Astrocyte (in vitro differentiated cells and primary cell): ENCODE data around the gene KCNG1. TPM values are rescaled to one million over a fixed set of nuclear protein-coding genes. Genes with fewer than 3 reads are reported as not detected.

ENCODE experiments used
- DNase-seq: peaks from one replicate; pipeline ENCODE4 v3.0.0-alpha.2; 2010; ENCODE audit warnings: low read depth
- FAIRE-seq: peaks from 2 replicates; lab custom pipeline; 2011; peaks lifted over from hg19 to GRCh38; lab: Jason Lieb, UNC
- H2AFZ ChIP-seq: 2 replicates; pipeline ENCODE4 v1.6.0; 2012; ENCODE audit warnings: low read depth, low read length, inconsistent platforms
- H3K27ac ChIP-seq: 2 replicates; pipeline ENCODE4 v1.5.1; 2011; ENCODE audit warnings: low read depth, low read length, inconsistent platforms
- H3K27me3 ChIP-seq: 2 replicates; pipeline ENCODE4 v1.6.0; 2011; ENCODE audit warnings: low read length, inconsistent platforms; ENCODE audit not compliant: insufficient read depth
- H3K36me3 ChIP-seq: 2 replicates; pipeline ENCODE4 v1.5.1; 2011; ENCODE audit warnings: low read length, inconsistent platforms; ENCODE audit not compliant: insufficient read depth
- H3K4me1 ChIP-seq: 2 replicates; pipeline ENCODE4 v1.5.1; 2011; ENCODE audit warnings: low read length, inconsistent platforms; ENCODE audit not compliant: insufficient read depth
- H3K4me2 ChIP-seq: 2 replicates; pipeline ENCODE4 v1.6.0; 2012; ENCODE audit warnings: low read length, inconsistent platforms
- H3K4me3 ChIP-seq: 2 replicates; pipeline ENCODE4 v1.5.1; 2011; ENCODE audit warnings: low read depth, mild to moderate bottlenecking, low read length, inconsistent platforms; ENCODE audit not compliant: insufficient read depth
- H3K79me2 ChIP-seq: 2 replicates; pipeline ENCODE4 v1.6.0; 2012; ENCODE audit warnings: mild to moderate bottlenecking, low read length, inconsistent platforms; ENCODE audit not compliant: insufficient read depth
- H3K9ac ChIP-seq: 2 replicates; pipeline ENCODE4 v1.6.0; 2012; ENCODE audit warnings: mild to moderate bottlenecking, low read length, inconsistent platforms
- H3K9me3 ChIP-seq: 2 replicates; pipeline ENCODE4 v1.5.1; 2012; ENCODE audit warnings: low read depth, mild to moderate bottlenecking, low read length, inconsistent platforms; ENCODE audit not compliant: insufficient read depth
- H4K20me1 ChIP-seq: 2 replicates; pipeline ENCODE4 v1.6.0; 2012; ENCODE audit warnings: low read length, inconsistent platforms; ENCODE audit not compliant: insufficient read depth
- H3K27ac Mint-ChIP-seq: one replicate; pipeline ENCODE4 v1.8.0; 2021; ENCODE audit warnings: mild to moderate bottlenecking, mixed read lengths; ENCODE audit not compliant: unreplicated experiment
- H3K27me3 Mint-ChIP-seq: one replicate; pipeline ENCODE4 v1.8.0; 2021; ENCODE audit warnings: low read depth, mixed read lengths; ENCODE audit not compliant: unreplicated experiment
- H3K36me3 Mint-ChIP-seq: one replicate; pipeline ENCODE4 v1.8.0; 2021; ENCODE audit warnings: low read depth, mixed read lengths; ENCODE audit not compliant: unreplicated experiment
- H3K4me1 Mint-ChIP-seq: one replicate; pipeline ENCODE4 v1.8.0; 2021; ENCODE audit warnings: low read depth, mixed read lengths; ENCODE audit not compliant: unreplicated experiment
- H3K4me3 Mint-ChIP-seq: one replicate; pipeline ENCODE4 v1.8.0; 2021; ENCODE audit warnings: mild to moderate bottlenecking, moderate library complexity, mixed read lengths; ENCODE audit not compliant: unreplicated experiment
- H3K9me3 Mint-ChIP-seq: one replicate; pipeline ENCODE4 v1.8.0; 2021; ENCODE audit warnings: mild to moderate bottlenecking, mixed read lengths; ENCODE audit not compliant: unreplicated experiment
- EZH2 ChIP-seq: IDR thresholded peaks from 2 replicates; pipeline ENCODE4 v1.6.1; 2012; ENCODE audit warnings: mild to moderate bottlenecking, low read length, inconsistent platforms; ENCODE audit not compliant: insufficient read depth
- total RNA-seq: library from RNA; stranded (reverse); gene quantifications from 2 replicates; pipeline ENCODE4 v1.2.1, GENCODE V29; 2021
- TF ChIP-seq, protein P1 (sequence below): IDR thresholded peaks from 2 replicates; pipeline ENCODE4 v1.5.1; 2011; ENCODE audit warnings: low read depth, mild to moderate bottlenecking, inconsistent platforms, low read length, moderate library complexity; ENCODE audit not compliant: insufficient read depth

Gene KCNG1
- total RNA-seq, 1 donor from 2014 or later = 45.9 TPM

DNA sequence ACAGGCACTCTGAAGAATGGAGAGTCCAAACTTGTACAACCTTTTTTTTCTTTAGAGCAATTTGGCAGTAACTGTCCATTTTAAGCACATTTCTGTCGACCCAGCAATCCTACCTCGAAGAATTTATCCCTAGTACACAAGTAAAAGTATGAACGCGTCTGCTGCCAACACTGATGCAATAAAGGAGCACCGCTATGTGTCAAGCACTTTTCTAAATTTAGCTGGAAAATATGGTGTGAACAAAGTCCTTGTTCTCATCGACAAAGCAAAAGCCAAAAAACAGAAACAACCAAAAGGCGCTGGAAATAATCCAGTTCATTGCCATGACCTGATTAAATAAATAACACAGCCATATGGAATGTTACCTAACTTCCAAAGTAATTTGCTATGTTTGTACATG, 65.6 kb downstream of the KCNG1 start:
- peaks cover 5% of the 10 kb centered on the region for H3K36me3 Mint-ChIP-seq
- H3K27ac ChIP-seq = peak overlapping the region; percentile 99
- no peak overlapping the region for H2AFZ ChIP-seq
- H3K36me3 ChIP-seq = peaks cover 22% of the 10 kb centered on the region
- H3K27me3 Mint-ChIP-seq = no peaks in the 10 kb centered on the region
- DNase-seq (peak; percentile 45), FAIRE-seq (no peak)
- peaks cover 40% of the 10 kb centered on the region for H3K4me1 Mint-ChIP-seq
- H3K79me2 ChIP-seq = peaks cover 99% of the 10 kb centered on the region
- peak overlapping the region; percentile 99 for H3K27ac Mint-ChIP-seq
- H3K9me3 Mint-ChIP-seq = no peaks in the 10 kb centered on the region
- peak overlapping the region; percentile 89 for H3K4me3 ChIP-seq
- peaks cover 55% of the 10 kb centered on the region for H4K20me1 ChIP-seq
- peaks cover 22% of the 10 kb centered on the region for H3K4me1 ChIP-seq
- peak overlapping the region; percentile 94 for H3K4me3 Mint-ChIP-seq
- peak overlapping the region; percentile 93 for H3K4me2 ChIP-seq
- no peaks in the 10 kb centered on the region for H3K27me3 ChIP-seq
- peak overlapping the region; percentile 98 for H3K9ac ChIP-seq
- no peaks in the 10 kb centered on the region for H3K9me3 ChIP-seq
- no peak for TF ChIP-seq EZH2
- TF ChIP-seq, protein P1, sequence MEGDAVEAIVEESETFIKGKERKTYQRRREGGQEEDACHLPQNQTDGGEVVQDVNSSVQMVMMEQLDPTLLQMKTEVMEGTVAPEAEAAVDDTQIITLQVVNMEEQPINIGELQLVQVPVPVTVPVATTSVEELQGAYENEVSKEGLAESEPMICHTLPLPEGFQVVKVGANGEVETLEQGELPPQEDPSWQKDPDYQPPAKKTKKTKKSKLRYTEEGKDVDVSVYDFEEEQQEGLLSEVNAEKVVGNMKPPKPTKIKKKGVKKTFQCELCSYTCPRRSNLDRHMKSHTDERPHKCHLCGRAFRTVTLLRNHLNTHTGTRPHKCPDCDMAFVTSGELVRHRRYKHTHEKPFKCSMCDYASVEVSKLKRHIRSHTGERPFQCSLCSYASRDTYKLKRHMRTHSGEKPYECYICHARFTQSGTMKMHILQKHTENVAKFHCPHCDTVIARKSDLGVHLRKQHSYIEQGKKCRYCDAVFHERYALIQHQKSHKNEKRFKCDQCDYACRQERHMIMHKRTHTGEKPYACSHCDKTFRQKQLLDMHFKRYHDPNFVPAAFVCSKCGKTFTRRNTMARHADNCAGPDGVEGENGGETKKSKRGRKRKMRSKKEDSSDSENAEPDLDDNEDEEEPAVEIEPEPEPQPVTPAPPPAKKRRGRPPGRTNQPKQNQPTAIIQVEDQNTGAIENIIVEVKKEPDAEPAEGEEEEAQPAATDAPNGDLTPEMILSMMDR = no peak

DNA sequence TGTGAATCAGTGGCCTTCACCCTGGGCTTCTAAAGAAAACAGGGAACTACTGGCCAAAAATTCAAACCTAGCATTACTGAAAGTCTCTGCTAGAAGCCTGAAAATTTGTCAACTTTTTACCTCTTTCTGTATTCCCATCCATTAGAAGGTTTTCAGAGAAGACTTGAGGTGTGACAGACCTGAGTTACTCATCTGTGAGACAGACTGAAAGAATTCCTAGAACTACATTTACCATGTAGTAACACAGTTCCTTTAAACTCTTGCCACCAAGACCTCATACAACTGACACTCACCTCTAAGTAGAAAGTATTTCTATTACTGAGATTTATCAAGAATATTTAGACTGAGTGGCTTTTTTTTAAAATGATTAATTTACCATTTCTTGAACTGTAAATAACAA, 69.1 kb downstream of the KCNG1 start:
- H3K4me1 ChIP-seq = peaks cover 10% of the 10 kb centered on the region
- no peaks in the 10 kb centered on the region for H3K9me3 Mint-ChIP-seq
- H3K27me3 Mint-ChIP-seq = no peaks in the 10 kb centered on the region
- peaks cover 4% of the 10 kb centered on the region for H3K36me3 Mint-ChIP-seq
- H3K27ac Mint-ChIP-seq = no peak overlapping the region
- TF ChIP-seq, protein P1 = no peak
- TF ChIP-seq EZH2 = no peak
- peaks cover 94% of the 10 kb centered on the region for H3K79me2 ChIP-seq
- no peak overlapping the region for H3K27ac ChIP-seq
- H3K4me3 ChIP-seq = no peak overlapping the region
- H3K9me3 ChIP-seq = no peaks in the 10 kb centered on the region
- no peaks in the 10 kb centered on the region for H3K27me3 ChIP-seq
- peaks cover 36% of the 10 kb centered on the region for H3K4me1 Mint-ChIP-seq
- peaks cover 67% of the 10 kb centered on the region for H4K20me1 ChIP-seq
- no peak overlapping the region for H3K4me2 ChIP-seq
- H3K9ac ChIP-seq = no peak overlapping the region
- DNase-seq = no peak
- no peak for FAIRE-seq
- H3K36me3 ChIP-seq = peaks cover 36% of the 10 kb centered on the region
- H2AFZ ChIP-seq = no peak overlapping the region
- peak overlapping the region; percentile 50 for H3K4me3 Mint-ChIP-seq

Other genes starting within 250 kb of the KCNG1 start
- gene BCAS4, start 228.0 kb downstream of the KCNG1 start, total RNA-seq = 13.2 and 16.7 TPM in 2 replicates
- 63.9 and 72.1 TPM in 2 replicates for gene ADNP, start 91.7 kb downstream of the KCNG1 start, total RNA-seq
- gene DPM1, start 64.6 kb downstream of the KCNG1 start, total RNA-seq = 57.9 and 63.4 TPM in 2 replicates
- gene MOCS3, start 64.3 kb downstream of the KCNG1 start, total RNA-seq = 5.8 and 6.3 TPM in 2 replicates